HepG2 (cell line): ENCODE data around the gene STKLD1. TPM values are rescaled to one million over a fixed set of nuclear protein-coding genes. Genes with fewer than 3 reads are reported as not detected.

ENCODE experiments used
- AGO2 ChIP-seq: fragments of 200-400 bp; formaldehyde crosslinking; optimal IDR thresholded peaks from 2 replicates; pipeline ENCODE3; 2017; ENCODE audit warnings: mild to moderate bottlenecking, low read depth, low read length, moderate library complexity
- EED ChIP-seq: sonication (generic); formaldehyde crosslinking; IDR thresholded peaks from 2 replicates; pipeline ENCODE4 v1.5.0; 2020; ENCODE audit warnings: mild to moderate bottlenecking, missing genetic modification reagents
- FOXO1 ChIP-seq: sonication (generic); formaldehyde crosslinking; IDR thresholded peaks from 2 replicates; pipeline ENCODE4 v1.4.0; 2020; ENCODE audit warnings: missing genetic modification reagents
- HDAC1 ChIP-seq: sonication (generic); formaldehyde crosslinking; IDR thresholded peaks from 2 replicates; pipeline ENCODE4 v1.5.1; 2020; ENCODE audit warnings: mild to moderate bottlenecking, missing genetic modification reagents
- KLF6 ChIP-seq: IDR thresholded peaks from 2 replicates; pipeline ENCODE4 v1.8.0; 2016; ENCODE audit warnings: missing biosample characterization, missing genetic modification reagents
- NFRKB ChIP-seq: fragments of 450-650 bp; IDR thresholded peaks from 2 replicates; pipeline ENCODE4 v1.6.1; 2017
- NR3C1 ChIP-seq: sonication (generic); formaldehyde crosslinking; IDR thresholded peaks from 2 replicates; pipeline ENCODE4 v1.4.0; 2020; ENCODE audit warnings: missing genetic modification reagents
- ONECUT2 ChIP-seq: sonication (generic); formaldehyde crosslinking; IDR thresholded peaks from 2 replicates; pipeline ENCODE4 v1.4.0; 2020; ENCODE audit warnings: missing genetic modification reagents
- RBM22 ChIP-seq: fragments of 200-400 bp; formaldehyde crosslinking; optimal IDR thresholded peaks from 2 replicates; pipeline ENCODE3; 2017; ENCODE audit warnings: mild to moderate bottlenecking, low read length, moderate library complexity
- TAF15 ChIP-seq: fragments of 200-400 bp; formaldehyde crosslinking; IDR thresholded peaks from one replicate; pipeline ENCODE4 v1.6.1; 2018; ENCODE audit warnings: mild to moderate bottlenecking, low read depth, low read length; ENCODE audit not compliant: poor library complexity, severe bottlenecking
- TEF ChIP-seq: sonication (generic); formaldehyde crosslinking; IDR thresholded peaks from 2 replicates; pipeline ENCODE4 v1.5.0; 2020; ENCODE audit warnings: missing genetic modification reagents
- ZBTB34 ChIP-seq: sonication (generic); formaldehyde crosslinking; IDR thresholded peaks from 2 replicates; pipeline ENCODE4 v1.8.0; 2022; ENCODE audit warnings: mild to moderate bottlenecking, missing genetic modification reagents
- ZFP82 ChIP-seq: sonication (generic); formaldehyde crosslinking; IDR thresholded peaks from 2 replicates; pipeline ENCODE4 v1.5.1; 2020; ENCODE audit warnings: mild to moderate bottlenecking, missing genetic modification reagents, borderline replicate concordance
- ZFP91 ChIP-seq: sonication (generic); formaldehyde crosslinking; IDR thresholded peaks from 2 replicates; pipeline ENCODE4 v1.9.0; 2022; ENCODE audit warnings: missing genetic modification reagents, mild to moderate bottlenecking, borderline replicate concordance
- ZNF431 ChIP-seq: sonication (generic); formaldehyde crosslinking; IDR thresholded peaks from 2 replicates; pipeline ENCODE4 v1.9.0; 2022; ENCODE audit warnings: missing genetic modification reagents, low read depth, mild to moderate bottlenecking, borderline replicate concordance
- ZNF687 ChIP-seq: sonication (generic); formaldehyde crosslinking; IDR thresholded peaks from 2 replicates; pipeline ENCODE4 v1.5.1; 2020; ENCODE audit warnings: mild to moderate bottlenecking, missing genetic modification reagents, moderate library complexity
- ZNF740 ChIP-seq: sonication (generic); formaldehyde crosslinking; IDR thresholded peaks from 2 replicates; pipeline ENCODE4 v1.4.0; 2020; ENCODE audit warnings: missing genetic modification reagents
- ZNF75D ChIP-seq: sonication (generic); formaldehyde crosslinking; IDR thresholded peaks from 2 replicates; pipeline ENCODE4 v1.8.1; 2023; ENCODE audit warnings: missing genetic modification reagents, mild to moderate bottlenecking, borderline replicate concordance
- ZNF841 ChIP-seq: sonication (generic); formaldehyde crosslinking; IDR thresholded peaks from 2 replicates; pipeline ENCODE4 v1.8.1; 2023; ENCODE audit warnings: missing genetic modification reagents, borderline replicate concordance
- polyA plus RNA-seq, 8 experiments: library from polyadenylated mRNA; depleted of rRNA in 3 of 8; stranded (reverse) in 7 of 8; unstranded in 1 of 8; fragments of >200 nt; fragmentation: Illumina TruSeq in 4 of 8; extraction: Trizol in 4 of 8; gene quantifications; 2 replicates each; pipeline versions ENCODE4 v1.2.1 to v1.2.3, GENCODE V29; 2011 to 2016; ENCODE audit warnings: low read depth in 4 of 8, missing spikeins in 1 of 8, mixed read lengths in 1 of 8; ENCODE audit not compliant: insufficient read depth in 1 of 8
- total RNA-seq, 5 experiments: library from RNA; depleted of rRNA; stranded (reverse); fragments of >200 nt; fragmentation: Illumina TruSeq; extraction: Trizol; gene quantifications; 2 replicates each; pipeline ENCODE4 v1.2.3, GENCODE V29; 2016; ENCODE audit warnings: low read depth in 1 of 5

The STKLD1 gene
- total and polyA plus RNA-seq, 2 of the 13 experiments (the other 11 are each of a cell fraction or from before 2014, with no cell fraction given) = 1.5 to 2.2 TPM

- TF ChIP-seq KLF6 (no peak), FOXO1 (peak; percentile 93), ZNF75D (no peak), NR3C1 (CRISPR knock-in tag) (no peak), ZNF431 (CRISPR knock-in tag) (no peak; the same call in 1 of the 2 replicates), ONECUT2 (CRISPR knock-in tag) (no peak), ZFP82 (CRISPR knock-in tag) (no peak), ZNF841 (CRISPR knock-in tag) (no peak), ZBTB34 (CRISPR knock-in tag) (no peak), TEF (CRISPR knock-in tag) (no peak), AGO2 (no peak), HDAC1 (CRISPR knock-in tag) (peak; percentile 65), ZNF687 (peak; percentile 96), NFRKB (no peak), ZNF740 (CRISPR knock-in tag) (no peak), EED (CRISPR knock-in tag) (0 out of 2 replicates have a peak, but pooled peaks have one; percentile 38), RBM22 (no peak), ZFP91 (CRISPR knock-in tag) (no peak), TAF15 (no peak)
These were observed 10.2 kb downstream of the STKLD1 start (continued) for GRCh38 chr9:133386338-133386737.
